ENCODE results near the gene MUC20. TPM values are rescaled to one million over a fixed set of nuclear protein-coding genes. Genes with fewer than 3 reads are reported as not detected.

MUC20 gene
- total RNA-seq, 1 donor from 2014 or later = 23.8 TPM

DNA sequence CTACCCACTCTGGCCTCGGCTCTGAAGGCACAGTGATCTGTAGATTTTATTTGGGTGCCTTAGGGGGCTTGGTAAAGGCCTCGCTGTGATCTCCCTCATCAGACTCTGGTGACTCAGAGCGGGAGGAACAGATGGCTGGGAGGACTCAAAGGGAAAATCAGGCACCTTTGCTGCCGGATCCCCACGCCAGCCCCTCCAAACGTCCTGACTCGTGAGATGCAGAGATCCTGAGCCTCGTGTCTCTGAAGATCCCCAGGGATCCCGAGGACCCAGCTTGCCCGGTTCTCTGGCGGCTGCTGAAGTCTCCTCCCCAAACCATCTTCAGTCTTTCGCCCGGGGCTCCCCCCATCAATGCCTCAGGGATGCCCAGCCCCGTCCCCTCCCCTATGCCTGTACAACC is 32.8 kb downstream of the MUC20 start:
- no peaks in the 10 kb centered on the region for H3K27me3 ChIP-seq

GRCh38 chr3:195754141-195754540 is 33.4 kb downstream of the MUC20 start:
- no peaks in the 10 kb centered on the region for H3K36me3 ChIP-seq
- H3K27ac ChIP-seq = no peak overlapping the region
- no peak for TF ChIP-seq POLR2A (IDR thresholded peaks at IDR 0.05)
- no peak for TF ChIP-seq CTCF (IDR thresholded peaks at IDR 0.05)
- no peak for TF ChIP-seq POLR2AphosphoS5 (IDR thresholded peaks at IDR 0.05; ENCODE audit: insufficient read depth in 1 of 2, low read depth in 1 of 2)
- no peak for DNase-seq (ENCODE audit: extremely low spot score in 2 of 2)
- H3K4me1 ChIP-seq = no peaks in the 10 kb centered on the region
- intact Hi-C loops (cut with DNase I) = no loop called here
- H3K4me3 ChIP-seq = no peak overlapping the region
- H3K27me3 ChIP-seq = no peaks in the 10 kb centered on the region
- no peaks in the 10 kb centered on the region for H3K9me3 ChIP-seq

More for the DNA sequence above, 32.8 kb downstream of the MUC20 start:
- Histone ChIP-seq H3K4me3 (no peak overlapping the region), H3K36me3 (no peaks in the 10 kb centered on the region), H3K27ac (no peak overlapping the region), H3K4me1 (no peaks in the 10 kb centered on the region), H3K9me3 (no peaks in the 10 kb centered on the region)
- no peak for DNase-seq (ENCODE audit: extremely low spot score in 2 of 2)
- intact Hi-C loops (cut with DNase I) = no loop called here
- TF ChIP-seq POLR2AphosphoS5 (IDR thresholded peaks at IDR 0.05; ENCODE audit: insufficient read depth in 1 of 2, low read depth in 1 of 2) (no peak), CTCF (IDR thresholded peaks at IDR 0.05) (no peak), POLR2A (IDR thresholded peaks at IDR 0.05) (no peak)

DNA sequence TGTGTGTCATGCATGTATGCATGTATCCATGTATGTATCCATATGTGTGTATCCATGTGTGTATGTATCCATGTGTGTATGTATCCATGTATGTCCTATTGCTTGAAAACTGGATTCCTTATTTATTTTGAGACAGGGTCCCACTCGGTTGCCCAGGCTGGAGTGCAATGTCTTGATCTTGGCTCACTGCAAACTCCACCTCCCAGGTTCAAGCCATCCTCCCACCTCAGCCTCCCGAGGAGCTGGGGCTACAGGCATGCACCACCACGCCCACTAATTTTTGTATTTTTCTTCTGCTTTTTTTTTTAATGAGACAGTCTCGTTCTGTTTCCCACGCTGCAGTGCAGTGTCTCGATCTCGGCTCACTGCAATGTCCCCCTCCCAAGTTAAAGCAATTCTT is 34.1 kb downstream of the MUC20 start:
- intact Hi-C loops (cut with DNase I) = no loop called here
- Histone ChIP-seq H3K4me3 (no peak overlapping the region), H3K4me1 (no peaks in the 10 kb centered on the region), H3K9me3 (no peaks in the 10 kb centered on the region), H3K27ac (no peak overlapping the region), H3K27me3 (no peaks in the 10 kb centered on the region), H3K36me3 (no peaks in the 10 kb centered on the region)
- no peak for TF ChIP-seq CTCF (IDR thresholded peaks at IDR 0.05)
- TF ChIP-seq POLR2AphosphoS5 (IDR thresholded peaks at IDR 0.05; ENCODE audit: insufficient read depth in 1 of 2, low read depth in 1 of 2) = no peak
- DNase-seq (ENCODE audit: extremely low spot score in 2 of 2) = no peak

GRCh38 chr3:195755391-195755790 is 34.6 kb downstream of the MUC20 start:
- Histone ChIP-seq H3K4me3 (no peak overlapping the region), H3K4me1 (no peaks in the 10 kb centered on the region), H3K9me3 (no peaks in the 10 kb centered on the region), H3K36me3 (no peaks in the 10 kb centered on the region), H3K27ac (no peak overlapping the region), H3K27me3 (no peaks in the 10 kb centered on the region)
- DNase-seq (ENCODE audit: extremely low spot score in 2 of 2) = no peak
- intact Hi-C loops (cut with DNase I) = no loop called here
- TF ChIP-seq POLR2A (IDR thresholded peaks at IDR 0.05) = no peak
- TF ChIP-seq CTCF (IDR thresholded peaks at IDR 0.05) = no peak
- TF ChIP-seq POLR2AphosphoS5 (IDR thresholded peaks at IDR 0.05; ENCODE audit: insufficient read depth in 1 of 2, low read depth in 1 of 2) = no peak

GRCh38 chr3:195755791-195756676 is 35.3 kb downstream of the MUC20 start:
- intact Hi-C loops (cut with DNase I) = no loop called here
- Histone ChIP-seq H3K27ac (no peak overlapping the region), H3K4me1 (no peaks in the 10 kb centered on the region), H3K36me3 (no peaks in the 10 kb centered on the region), H3K4me3 (no peak overlapping the region), H3K9me3 (no peaks in the 10 kb centered on the region), H3K27me3 (no peaks in the 10 kb centered on the region)
- no peak for DNase-seq (ENCODE audit: extremely low spot score in 2 of 2)
- no peak for TF ChIP-seq POLR2AphosphoS5 (IDR thresholded peaks at IDR 0.05; ENCODE audit: insufficient read depth in 1 of 2, low read depth in 1 of 2)
- no peak for TF ChIP-seq CTCF (IDR thresholded peaks at IDR 0.05)
- no peak for TF ChIP-seq POLR2A (IDR thresholded peaks at IDR 0.05)

All from vagina (tissue), 2 donors.